ENCODE measurements around the gene POU4F2.

POU4F2 gene

GRCh38 chr4:146638786-146639505, at the start of gene POU4F2:
Gene POU4F2 (plus strand): TSS chr4:146638893. CDS start chr4:146639141, 248 bp downstream.
- H3K36me3 ChIP-seq (replicated peaks) = no peaks in the 10 kb centered on the region
- no peaks in the 10 kb centered on the region for H3K9me3 ChIP-seq
- H3K4me1 ChIP-seq = no peaks in the 10 kb centered on the region
- H3K27me3 ChIP-seq (ENCODE audit: low read depth) = peaks cover 49% of the 10 kb centered on the region
- no peak within 1 kb of the TSS for H3K4me3 ChIP-seq
- in situ Hi-C loops (cut with MboI; ENCODE audit: low sequenced_read_pairs) = no loop called here
- no peak for DNase-seq (ENCODE audit: low spot score in 2 of 2)

GRCh38 chr4:146590801-146591200, 47.9 kb upstream of the POU4F2 start:
- no peaks in the 10 kb centered on the region for H3K4me1 ChIP-seq
- in situ Hi-C loops (cut with MboI; ENCODE audit: low sequenced_read_pairs) = no loop called here
- no peaks in the 10 kb centered on the region for H3K9me3 ChIP-seq
- no peak for DNase-seq (ENCODE audit: low spot score in 2 of 2)
- H3K4me3 ChIP-seq = no peak overlapping the region
- H3K27me3 ChIP-seq (ENCODE audit: low read depth) = no peaks in the 10 kb centered on the region
- H3K36me3 ChIP-seq (replicated peaks) = no peaks in the 10 kb centered on the region

GRCh38 chr4:146592019-146592418, 46.7 kb upstream of the POU4F2 start:
- Histone ChIP-seq H3K4me1 (no peaks in the 10 kb centered on the region), H3K27me3 (ENCODE audit: low read depth) (no peaks in the 10 kb centered on the region), H3K9me3 (no peaks in the 10 kb centered on the region), H3K36me3 (replicated peaks) (no peaks in the 10 kb centered on the region), H3K4me3 (no peak overlapping the region)
- in situ Hi-C loops (cut with MboI; ENCODE audit: low sequenced_read_pairs) = no loop called here
- DNase-seq (ENCODE audit: low spot score in 2 of 2) = no peak

GRCh38 chr4:146632770-146633470, 5.8 kb upstream of the POU4F2 start:
- H3K27me3 ChIP-seq (ENCODE audit: low read depth) = peaks cover 58% of the 10 kb centered on the region
- in situ Hi-C loops (cut with MboI; ENCODE audit: low sequenced_read_pairs) = no loop called here
- no peak for DNase-seq (ENCODE audit: low spot score in 2 of 2)
- H3K36me3 ChIP-seq (replicated peaks) = no peaks in the 10 kb centered on the region
- H3K4me3 ChIP-seq = no peak overlapping the region
- H3K9me3 ChIP-seq = no peaks in the 10 kb centered on the region
- H3K4me1 ChIP-seq = no peaks in the 10 kb centered on the region

GRCh38 chr4:146633471-146633800, 5.3 kb upstream of the POU4F2 start:
- in situ Hi-C loops (cut with MboI; ENCODE audit: low sequenced_read_pairs) = no loop called here
- Histone ChIP-seq H3K9me3 (no peaks in the 10 kb centered on the region), H3K4me1 (no peaks in the 10 kb centered on the region), H3K36me3 (replicated peaks) (no peaks in the 10 kb centered on the region), H3K4me3 (no peak overlapping the region), H3K27me3 (ENCODE audit: low read depth) (peaks cover 62% of the 10 kb centered on the region)
- DNase-seq (ENCODE audit: low spot score in 2 of 2) = no peak

GRCh38 chr4:146634825-146635224, 3.9 kb upstream of the POU4F2 start:
- peaks cover 64% of the 10 kb centered on the region for H3K27me3 ChIP-seq (ENCODE audit: low read depth)
- H3K36me3 ChIP-seq (replicated peaks) = no peaks in the 10 kb centered on the region
- no peak for DNase-seq (ENCODE audit: low spot score in 2 of 2)
- no peaks in the 10 kb centered on the region for H3K9me3 ChIP-seq
- H3K4me1 ChIP-seq = no peaks in the 10 kb centered on the region
- H3K4me3 ChIP-seq = no peak overlapping the region
- in situ Hi-C loops (cut with MboI; ENCODE audit: low sequenced_read_pairs) = no loop called here

- in situ Hi-C loops (cut with MboI; ENCODE audit: low sequenced_read_pairs) = no loop called here
Measured at GRCh38 chr4:146637621-146638332, 916 bp upstream of the POU4F2 start.

GRCh38 chr4:146638333-146638785, 334 bp upstream of the POU4F2 start:
- no peak for DNase-seq (ENCODE audit: low spot score in 2 of 2)
- Histone ChIP-seq H3K27me3 (ENCODE audit: low read depth) (peaks cover 55% of the 10 kb centered on the region), H3K4me1 (no peaks in the 10 kb centered on the region), H3K36me3 (replicated peaks) (no peaks in the 10 kb centered on the region), H3K9me3 (no peaks in the 10 kb centered on the region), H3K4me3 (no peak overlapping the region)
- in situ Hi-C loops (cut with MboI; ENCODE audit: low sequenced_read_pairs) = no loop called here

More at GRCh38 chr4:146637621-146638332, 916 bp upstream of the POU4F2 start:
- Histone ChIP-seq H3K9me3 (no peaks in the 10 kb centered on the region), H3K4me3 (no peak overlapping the region), H3K36me3 (replicated peaks) (no peaks in the 10 kb centered on the region), H3K27me3 (ENCODE audit: low read depth) (peaks cover 61% of the 10 kb centered on the region), H3K4me1 (no peaks in the 10 kb centered on the region)
- no peak for DNase-seq (ENCODE audit: low spot score in 2 of 2)

- Histone ChIP-seq H3K4me3 (no peak overlapping the region), H3K27me3 (ENCODE audit: low read depth) (peaks cover 48% of the 10 kb centered on the region)
- in situ Hi-C loops (cut with MboI; ENCODE audit: low sequenced_read_pairs) = no loop called here
Measured at GRCh38 chr4:146639506-146639932, 826 bp downstream of the POU4F2 start.

GRCh38 chr4:146640021-146640464, 1.4 kb downstream of the POU4F2 start:
- Histone ChIP-seq H3K9me3 (no peaks in the 10 kb centered on the region), H3K4me3 (no peak overlapping the region), H3K4me1 (no peaks in the 10 kb centered on the region), H3K27me3 (ENCODE audit: low read depth) (peaks cover 44% of the 10 kb centered on the region), H3K36me3 (replicated peaks) (no peaks in the 10 kb centered on the region)
- in situ Hi-C loops (cut with MboI; ENCODE audit: low sequenced_read_pairs) = no loop called here
- no peak for DNase-seq (ENCODE audit: low spot score in 2 of 2)

More at GRCh38 chr4:146639506-146639932, 826 bp downstream of the POU4F2 start:
- no peak for DNase-seq (ENCODE audit: low spot score in 2 of 2)
- no peaks in the 10 kb centered on the region for H3K4me1 ChIP-seq
- no peaks in the 10 kb centered on the region for H3K9me3 ChIP-seq
- H3K36me3 ChIP-seq (replicated peaks) = no peaks in the 10 kb centered on the region

- no peaks in the 10 kb centered on the region for H3K9me3 ChIP-seq
- in situ Hi-C loops (cut with MboI; ENCODE audit: low sequenced_read_pairs) = no loop called here
- no peaks in the 10 kb centered on the region for H3K36me3 ChIP-seq (replicated peaks)
- no peaks in the 10 kb centered on the region for H3K4me1 ChIP-seq
- H3K27me3 ChIP-seq (ENCODE audit: low read depth) = peaks cover 39% of the 10 kb centered on the region
- H3K4me3 ChIP-seq = no peak overlapping the region
- DNase-seq (ENCODE audit: low spot score in 2 of 2) = no peak
Measured at GRCh38 chr4:146640465-146641061, 1.9 kb downstream of the POU4F2 start.

- peaks cover 30% of the 10 kb centered on the region for H3K27me3 ChIP-seq (ENCODE audit: low read depth)
- H3K4me1 ChIP-seq = no peaks in the 10 kb centered on the region
- no peaks in the 10 kb centered on the region for H3K36me3 ChIP-seq (replicated peaks)
- no peak overlapping the region for H3K4me3 ChIP-seq
- DNase-seq (ENCODE audit: low spot score in 2 of 2) = no peak
- H3K9me3 ChIP-seq = no peaks in the 10 kb centered on the region
- in situ Hi-C loops (cut with MboI; ENCODE audit: low sequenced_read_pairs) = no loop called here
Measured at GRCh38 chr4:146641762-146642161, 3.1 kb downstream of the POU4F2 start.

- Histone ChIP-seq H3K4me3 (no peak overlapping the region), H3K4me1 (no peaks in the 10 kb centered on the region), H3K36me3 (replicated peaks) (no peaks in the 10 kb centered on the region), H3K9me3 (no peaks in the 10 kb centered on the region), H3K27me3 (ENCODE audit: low read depth) (peaks cover 18% of the 10 kb centered on the region)
- DNase-seq (ENCODE audit: low spot score in 2 of 2) = peak in 1 of 2 experiments; percentile 12
- in situ Hi-C loops (cut with MboI; ENCODE audit: low sequenced_read_pairs) = no loop called here
Measured at GRCh38 chr4:146643812-146644401, 5.2 kb downstream of the POU4F2 start.

All from HAP-1 (cell line).